Mesendoderm (in vitro differentiated cells): Measurements from ENCODE around the gene SLC8A1.
A peak's percentile ranks its signal among the peaks of the same experiment; 100 is the strongest.

Source experiments
- DNase-seq: peaks from one replicate; pipeline ENCODE4 v3.0.0; 2013
- H2AK5ac ChIP-seq: 2 replicates; pipeline ENCODE4 v1.6.1; 2013; ENCODE audit warnings: low read length, inconsistent platforms
- H2BK120ac ChIP-seq: 2 replicates; pipeline ENCODE4 v1.6.1; 2013; ENCODE audit warnings: low read depth, mild to moderate bottlenecking, low read length, moderate library complexity, mixed read lengths
- H2BK15ac ChIP-seq: replicated peaks from 2 replicates; pipeline ENCODE4 v1.6.1; 2013; ENCODE audit warnings: low read depth, mild to moderate bottlenecking, moderate library complexity
- H2BK5ac ChIP-seq: 2 replicates; pipeline ENCODE4 v1.6.1; 2013; ENCODE audit warnings: low read length, inconsistent platforms
- H3K18ac ChIP-seq: 2 replicates; pipeline ENCODE4 v1.6.1; 2013; ENCODE audit warnings: mild to moderate bottlenecking, low read length, mixed read lengths
- H3K23ac ChIP-seq: one replicate; pipeline ENCODE4 v1.6.1; 2013; ENCODE audit warnings: low read length
- H3K27ac ChIP-seq: 2 replicates; pipeline ENCODE4 v1.5.1; 2013; ENCODE audit warnings: low read depth, mild to moderate bottlenecking, inconsistent platforms, low read length, moderate library complexity
- H3K27me3 ChIP-seq: 2 replicates; pipeline ENCODE4 v1.6.1; 2013; ENCODE audit warnings: low read length, control low read depth, mild to moderate bottlenecking, inconsistent platforms; ENCODE audit not compliant: insufficient read depth, poor library complexity
- H3K36me3 ChIP-seq: 2 replicates; pipeline ENCODE4 v1.6.1; 2013; ENCODE audit warnings: low read length, inconsistent platforms; ENCODE audit not compliant: control insufficient read depth, insufficient read depth
- H3K4ac ChIP-seq: one replicate; pipeline ENCODE4 v1.6.1; 2013; ENCODE audit warnings: low read depth, mild to moderate bottlenecking, low read length, moderate library complexity
- H3K4me1 ChIP-seq: 2 replicates; pipeline ENCODE4 v1.6.1; 2013; ENCODE audit warnings: low read depth, low read length, inconsistent platforms; ENCODE audit not compliant: control insufficient read depth
- H3K4me2 ChIP-seq: 2 replicates; pipeline ENCODE4 v1.6.1; 2013; ENCODE audit warnings: low read length
- H3K4me3 ChIP-seq: 2 replicates; pipeline ENCODE4 v1.5.1; 2013; ENCODE audit warnings: mild to moderate bottlenecking, low read length
- H3K56ac ChIP-seq: one replicate; pipeline ENCODE4 v1.6.1; 2013; ENCODE audit warnings: low read length
- H3K79me1 ChIP-seq: 2 replicates; pipeline ENCODE4 v1.6.1; 2013; ENCODE audit warnings: low read length, inconsistent platforms
- H3K79me2 ChIP-seq: 2 replicates; pipeline ENCODE4 v1.6.1; 2013; ENCODE audit warnings: mild to moderate bottlenecking, low read length; ENCODE audit not compliant: control insufficient read depth, insufficient read depth
- H3K9ac ChIP-seq: 2 replicates; pipeline ENCODE4 v1.6.1; 2013; ENCODE audit warnings: low read length, inconsistent platforms
- H4K5ac ChIP-seq: one replicate; pipeline ENCODE4 v1.6.1; 2013; ENCODE audit warnings: low read length
- H4K8ac ChIP-seq: one replicate; pipeline ENCODE4 v1.6.1; 2013; ENCODE audit warnings: low read depth, mild to moderate bottlenecking, control low read depth, low read length, moderate library complexity
- WGBS: extraction: QIAGEN DNeasy Blood & Tissue Kit; methylation state at CpG from one replicate; pipeline ENCODE4 v1.1.7; 2013; ENCODE audit warnings: low lambda C conversion rate, missing lambda C conversion rate; ENCODE audit not compliant: insufficient coverage; ENCODE audit errors: extremely low coverage; 5-methylcytosine and 5-hydroxymethylcytosine counted together

SLC8A1 gene

GRCh38 chr2:40256008-40256407, 195.9 kb downstream of the SLC8A1 start:
- Histone ChIP-seq H2BK120ac (no peak overlapping the region), H3K79me2 (no peaks in the 10 kb centered on the region)
- no CpG with 5 or more reads among the region's 6 CpGs for WGBS

GRCh38 chr2:40255103-40255502, 196.8 kb downstream of the SLC8A1 start:
- H3K79me2 ChIP-seq: no peaks in the 10 kb centered on the region
- H2BK15ac ChIP-seq: no peak overlapping the region
- no peak overlapping the region for H2BK120ac ChIP-seq
- H3K4ac ChIP-seq: no peak overlapping the region
- H3K4me3 ChIP-seq: no peak overlapping the region
- H3K4me1 ChIP-seq: no peaks in the 10 kb centered on the region
- no peak overlapping the region for H2AK5ac ChIP-seq
- no peak overlapping the region for H3K18ac ChIP-seq
- H3K27me3 ChIP-seq: no peaks in the 10 kb centered on the region
- no peak overlapping the region for H3K4me2 ChIP-seq
- H4K5ac ChIP-seq: no peak overlapping the region
- H3K79me1 ChIP-seq: no peaks in the 10 kb centered on the region
- H2BK5ac ChIP-seq: no peak overlapping the region
- H3K56ac ChIP-seq: no peak overlapping the region
- H4K8ac ChIP-seq: no peak overlapping the region
- no peak overlapping the region for H3K23ac ChIP-seq
- no peaks in the 10 kb centered on the region for H3K36me3 ChIP-seq
- no peak overlapping the region for H3K9ac ChIP-seq
- DNase-seq: no peak
- H3K27ac ChIP-seq: no peak overlapping the region

More at GRCh38 chr2:40256008-40256407, 195.9 kb downstream of the SLC8A1 start:
- Histone ChIP-seq H3K4me1 (no peaks in the 10 kb centered on the region), H3K9ac (no peak overlapping the region), H3K79me1 (no peaks in the 10 kb centered on the region), H3K36me3 (no peaks in the 10 kb centered on the region), H3K27ac (no peak overlapping the region), H2BK15ac (no peak overlapping the region), H4K5ac (no peak overlapping the region), H3K4ac (no peak overlapping the region), H2BK5ac (no peak overlapping the region), H3K18ac (no peak overlapping the region), H3K27me3 (no peaks in the 10 kb centered on the region), H4K8ac (no peak overlapping the region), H3K23ac (no peak overlapping the region), H3K4me3 (no peak overlapping the region), H2AK5ac (no peak overlapping the region), H3K4me2 (no peak overlapping the region), H3K56ac (no peak overlapping the region)
- no peak for DNase-seq

GRCh38 chr2:40254611-40255010, 197.3 kb downstream of the SLC8A1 start:
- Histone ChIP-seq H3K9ac (no peak overlapping the region), H3K4me2 (no peak overlapping the region), H3K4ac (no peak overlapping the region), H4K8ac (no peak overlapping the region), H3K18ac (no peak overlapping the region), H3K36me3 (no peaks in the 10 kb centered on the region), H2BK120ac (no peak overlapping the region), H3K4me1 (no peaks in the 10 kb centered on the region), H2AK5ac (no peak overlapping the region), H2BK15ac (no peak overlapping the region), H3K27ac (no peak overlapping the region), H2BK5ac (no peak overlapping the region), H3K56ac (no peak overlapping the region), H3K27me3 (no peaks in the 10 kb centered on the region), H3K79me2 (no peaks in the 10 kb centered on the region), H3K4me3 (no peak overlapping the region), H3K23ac (no peak overlapping the region), H4K5ac (no peak overlapping the region), H3K79me1 (no peaks in the 10 kb centered on the region)
- DNase-seq: no peak
- no CpG with 5 or more reads among the region's 1 CpG for WGBS

- Histone ChIP-seq H4K8ac (no peak overlapping the region), H4K5ac (no peak overlapping the region), H3K56ac (no peak overlapping the region), H3K27me3 (no peaks in the 10 kb centered on the region), H3K9ac (no peak overlapping the region), H3K79me2 (no peaks in the 10 kb centered on the region), H3K4me1 (no peaks in the 10 kb centered on the region), H3K79me1 (no peaks in the 10 kb centered on the region), H3K23ac (no peak overlapping the region), H3K4me3 (no peak overlapping the region), H2AK5ac (no peak overlapping the region), H3K4me2 (no peak overlapping the region), H3K36me3 (no peaks in the 10 kb centered on the region), H3K18ac (no peak overlapping the region), H2BK120ac (no peak overlapping the region), H3K27ac (no peak overlapping the region), H3K4ac (no peak overlapping the region), H2BK5ac (no peak overlapping the region), H2BK15ac (no peak overlapping the region)
- no CpG with 5 or more reads among the region's 2 CpGs for WGBS
- DNase-seq: peak; percentile 60
Measured at GRCh38 chr2:40251137-40251536, 200.8 kb downstream of the SLC8A1 start.

- Histone ChIP-seq H3K4ac (no peak overlapping the region), H3K4me2 (no peak overlapping the region), H3K23ac (no peak overlapping the region), H3K79me1 (no peaks in the 10 kb centered on the region), H3K4me3 (no peak overlapping the region), H2BK5ac (no peak overlapping the region), H2BK120ac (no peak overlapping the region), H3K27ac (no peak overlapping the region), H3K18ac (no peak overlapping the region), H3K27me3 (no peaks in the 10 kb centered on the region), H3K9ac (no peak overlapping the region), H3K4me1 (no peaks in the 10 kb centered on the region), H2BK15ac (no peak overlapping the region), H4K5ac (no peak overlapping the region), H3K36me3 (no peaks in the 10 kb centered on the region), H3K79me2 (no peaks in the 10 kb centered on the region), H3K56ac (no peak overlapping the region), H4K8ac (no peak overlapping the region), H2AK5ac (no peak overlapping the region)
- WGBS: no CpG with 5 or more reads among the region's 2 CpGs
- no peak for DNase-seq
Measured at GRCh38 chr2:40249577-40249976, 202.3 kb downstream of the SLC8A1 start.

GRCh38 chr2:40248294-40248693, 203.6 kb downstream of the SLC8A1 start:
- H3K4me1 ChIP-seq: no peaks in the 10 kb centered on the region
- H3K79me2 ChIP-seq: no peaks in the 10 kb centered on the region
- H3K23ac ChIP-seq: no peak overlapping the region
- H3K56ac ChIP-seq: no peak overlapping the region
- H3K9ac ChIP-seq: no peak overlapping the region
- no peak overlapping the region for H2BK15ac ChIP-seq
- H3K27ac ChIP-seq: no peak overlapping the region
- no peaks in the 10 kb centered on the region for H3K36me3 ChIP-seq
- no peak overlapping the region for H3K4me2 ChIP-seq
- H2BK5ac ChIP-seq: no peak overlapping the region
- H2AK5ac ChIP-seq: no peak overlapping the region
- H3K18ac ChIP-seq: no peak overlapping the region
- no peak overlapping the region for H3K4me3 ChIP-seq
- H4K8ac ChIP-seq: no peak overlapping the region
- H2BK120ac ChIP-seq: no peak overlapping the region
- H3K79me1 ChIP-seq: no peaks in the 10 kb centered on the region
- no peak overlapping the region for H3K4ac ChIP-seq
- no peak overlapping the region for H4K5ac ChIP-seq
- whole genome bisulfite sequencing: no CpG with 5 or more reads among the region's 1 CpG
- H3K27me3 ChIP-seq: no peaks in the 10 kb centered on the region
- no peak for DNase-seq
